AG10803 (cell line): ENCODE results near the gene CSNK2A1.
A peak's percentile ranks its signal among the peaks of the same experiment; 100 is the strongest.

Source experiments
- DNase-seq: peaks from one replicate; pipeline ENCODE4 v3.0.0; 2010; ENCODE audit warnings: low read depth
- H3K4me3 ChIP-seq: 2 replicates; pipeline ENCODE4 v1.5.1; 2011; ENCODE audit warnings: mild to moderate bottlenecking, low read length, control low read depth
- CTCF ChIP-seq: conservative IDR thresholded peaks from 2 replicates; pipeline ENCODE4 v1.5.1; 2011; ENCODE audit warnings: mild to moderate bottlenecking, low read length, control low read depth, inconsistent platforms

The CSNK2A1 gene

GRCh38 chr20:532530-532929, 11.1 kb downstream of the CSNK2A1 start:
- TF ChIP-seq CTCF, result no peak
- H3K4me3 ChIP-seq, result no peak overlapping the region
- DNase-seq, result no peak

GRCh38 chr20:531608-532007, 12.0 kb downstream of the CSNK2A1 start:
- H3K4me3 ChIP-seq, result no peak overlapping the region
- no peak for DNase-seq
- TF ChIP-seq CTCF, result no peak

GRCh38 chr20:530321-530720, 13.3 kb downstream of the CSNK2A1 start:
- no peak for DNase-seq
- no peak for TF ChIP-seq CTCF
- no peak overlapping the region for H3K4me3 ChIP-seq

GRCh38 chr20:528923-529604, 14.5 kb downstream of the CSNK2A1 start:
- TF ChIP-seq CTCF, result no peak
- no peak overlapping the region for H3K4me3 ChIP-seq
- peak; percentile 88 for DNase-seq

- no peak for DNase-seq
- TF ChIP-seq CTCF, result no peak
- no peak overlapping the region for H3K4me3 ChIP-seq
These were observed 16.1 kb downstream of the CSNK2A1 start for GRCh38 chr20:527571-527886.

GRCh38 chr20:521860-522259, 21.7 kb downstream of the CSNK2A1 start:
- no peak for TF ChIP-seq CTCF
- H3K4me3 ChIP-seq, result no peak overlapping the region

GRCh38 chr20:519999-520398, 23.6 kb downstream of the CSNK2A1 start:
- TF ChIP-seq CTCF, result no peak
- H3K4me3 ChIP-seq, result no peak overlapping the region
- no peak for DNase-seq

More at GRCh38 chr20:521860-522259, 21.7 kb downstream of the CSNK2A1 start:
- DNase-seq, result no peak
